ENCODE measurements around the gene ELK3.

ELK3 gene

GRCh38 chr12:96199464-96199863 is 5.3 kb downstream of the ELK3 start:
- H3K27ac ChIP-seq (replicated peaks), result no peak overlapping the region
- no peaks in the 10 kb centered on the region for H3K27me3 ChIP-seq (ENCODE audit: insufficient read depth, poor library complexity, severe bottlenecking)
- DNase-seq (ENCODE audit: low read depth in 1 of 2, low spot score in 1 of 2), result no peak
- TF ChIP-seq REST (IDR thresholded peaks at IDR 0.05; ENCODE audit: insufficient replicate concordance, low read depth) (no peak), SPI1 (IDR thresholded peaks at IDR 0.05; ENCODE audit: borderline replicate concordance, low read depth) (no peak)
- no peak overlapping the region for H3K4me3 ChIP-seq (replicated peaks; ENCODE audit: insufficient read depth, low read length)

GRCh38 chr12:96201272-96202227 is 7.4 kb downstream of the ELK3 start:
- no peak for DNase-seq (ENCODE audit: low read depth in 1 of 2, low spot score in 1 of 2)
- no peak for TF ChIP-seq GABPA (IDR thresholded peaks at IDR 0.05; ENCODE audit: low read depth)
- no peak for TF ChIP-seq POLR2AphosphoS5 (IDR thresholded peaks at IDR 0.05; ENCODE audit: low read depth)
- H3K27ac ChIP-seq (replicated peaks), result no peak overlapping the region
- no peak overlapping the region for H3K4me3 ChIP-seq (replicated peaks; ENCODE audit: insufficient read depth, low read length)
- no peaks in the 10 kb centered on the region for H3K27me3 ChIP-seq (ENCODE audit: insufficient read depth, poor library complexity, severe bottlenecking)

GRCh38 chr12:96204381-96204780 is 10.2 kb downstream of the ELK3 start:
- H3K27me3 ChIP-seq (ENCODE audit: insufficient read depth, poor library complexity, severe bottlenecking), result no peaks in the 10 kb centered on the region
- no peak for DNase-seq (ENCODE audit: low read depth in 1 of 2, low spot score in 1 of 2)
- no peak overlapping the region for H3K4me3 ChIP-seq (replicated peaks; ENCODE audit: insufficient read depth, low read length)
- TF ChIP-seq CTCF (IDR thresholded peaks at IDR 0.05; ENCODE audit: insufficient read depth, low read length) (no peak), SPI1 (IDR thresholded peaks at IDR 0.05; ENCODE audit: borderline replicate concordance, low read depth) (no peak), POLR2AphosphoS5 (IDR thresholded peaks at IDR 0.05; ENCODE audit: low read depth) (no peak), GABPA (IDR thresholded peaks at IDR 0.05; ENCODE audit: low read depth) (no peak), REST (IDR thresholded peaks at IDR 0.05; ENCODE audit: insufficient replicate concordance, low read depth) (no peak)
- H3K27ac ChIP-seq (replicated peaks), result no peak overlapping the region

GRCh38 chr12:96205908-96206307 is 11.7 kb downstream of the ELK3 start:
- no peaks in the 10 kb centered on the region for H3K27me3 ChIP-seq (ENCODE audit: insufficient read depth, poor library complexity, severe bottlenecking)
- H3K4me3 ChIP-seq (replicated peaks; ENCODE audit: insufficient read depth, low read length), result no peak overlapping the region
- H3K27ac ChIP-seq (replicated peaks), result no peak overlapping the region
- TF ChIP-seq SPI1 (IDR thresholded peaks at IDR 0.05; ENCODE audit: borderline replicate concordance, low read depth) (no peak), POLR2AphosphoS5 (IDR thresholded peaks at IDR 0.05; ENCODE audit: low read depth) (no peak), REST (IDR thresholded peaks at IDR 0.05; ENCODE audit: insufficient replicate concordance, low read depth) (no peak), CTCF (IDR thresholded peaks at IDR 0.05; ENCODE audit: insufficient read depth, low read length) (no peak), GABPA (IDR thresholded peaks at IDR 0.05; ENCODE audit: low read depth) (no peak)
- no peak for DNase-seq (ENCODE audit: low read depth in 1 of 2, low spot score in 1 of 2)
